Ovary (tissue), 9 donors: ENCODE results near the gene SEC11A. TPM values are rescaled to one million over a fixed set of nuclear protein-coding genes. Genes with fewer than 3 reads are reported as not detected.

Experiments used
- DNase-seq, 5 donors: peaks; one replicate each; pipeline ENCODE4 v3.0.0-alpha.2; 2019 to 2020
- H3K27ac ChIP-seq, 2 donors: fragments of 200-600 bp; one replicate each; pipeline versions ENCODE4 v1.5.1 to v1.8.0; 2019 to 2022
- H3K27me3 ChIP-seq: fragments of 200-600 bp; one replicate; pipeline ENCODE4 v1.8.0; 2022
- H3K36me3 ChIP-seq: fragments of 200-600 bp; sonication (generic); one replicate; pipeline ENCODE4 v1.5.1; 2019
- H3K4me1 ChIP-seq: one replicate; pipeline ENCODE4 v1.8.1; 2013; ENCODE audit warnings: mild to moderate bottlenecking, moderate library complexity; ENCODE audit not compliant: insufficient read depth
- H3K4me3 ChIP-seq: fragments of 200-600 bp; sonication (generic); one replicate; pipeline ENCODE4 v1.5.1; 2017
- H3K9me3 ChIP-seq, 2 donors: fragments of 200-600 bp in 1 of 2; sonication (generic) in 1 of 2; one replicate each; pipeline versions ENCODE4 v1.5.1 to v1.8.1; 2013 to 2019; ENCODE audit warnings: mild to moderate bottlenecking in 1 of 2, moderate library complexity in 1 of 2
- EP300 ChIP-seq: sonication (generic); formaldehyde crosslinking; IDR thresholded peaks from one replicate; pipeline ENCODE4 v1.6.1; 2017; ENCODE audit warnings: antibody characterized with exemption
- POLR2A ChIP-seq: fragments of 450-650 bp; IDR thresholded peaks from one replicate; pipeline ENCODE4 v1.6.1; 2017; ENCODE audit warnings: antibody characterized with exemption, mild to moderate bottlenecking, moderate library complexity
- WGBS, 3 donors: extraction: QIAGEN DNeasy Blood & Tissue Kit in 1 of 3; methylation state at CpG; one replicate each; pipeline versions ENCODE4 v1.1.5 to v1.1.7; 2013 to 2017; 5-methylcytosine and 5-hydroxymethylcytosine counted together
- intact Hi-C, 4 donors: fragments of 100-400 bp; cut with DNase I; formaldehyde crosslinking; loops; one replicate each; pipeline versions ENCODE4 v1.11.0 to v1.15.1; 2022 to 2023
- polyA plus RNA-seq, 2 donors: library from polyadenylated mRNA; stranded (reverse); fragments of 200-250 nt in 1 of 2; fragments of 350-450 nt in 1 of 2; fragmentation: Illumina TruSeq in 1 of 2; extraction: RNeasy Lipid Tissue Mini Kit (QIAGEN cat#74804) in 1 of 2; gene quantifications; one replicate each; pipeline ENCODE4 v1.2.3, GENCODE V29; 2013 to 2014
- total RNA-seq, 7 donors: library from RNA; depleted of rRNA in 2 of 7; stranded (reverse); fragments of >200 nt in 2 of 7; fragmentation: NEBNext Ultra II Directional in 3 of 7; extraction: Animal tissue kit (Norgen Biotek cat#: 25700) in 3 of 7; gene quantifications; one replicate each; pipeline versions ENCODE4 v1.1.0 to v1.2.4, GENCODE V29; 2016 to 2023
- TF ChIP-seq, protein P1 (sequence below), 3 donors: fragments of 450-650 bp in 2 of 3; fragments of 200-600 bp in 1 of 3; IDR thresholded peaks; one replicate each; pipeline versions ENCODE4 v1.5.1 to v1.8.0; 2016 to 2022; ENCODE audit warnings: antibody characterized with exemption in 3 of 3, mild to moderate bottlenecking in 1 of 3
- donor health status: DM: no; HTN: no; CAD: no; lungs with moderate emphysema.
- donor health status: DM: no; HTN: no; CAD: no.
- donor health status: Bipolar disorder and iron deficiency.
- donor health status: DM: yes; HTN: yes; CAD: no.
- donor health status: DM: no; HTN: no; CAD: no.
- donor health status: DM: yes; HTN: yes; CAD: no.

Gene SEC11A
- total and polyA plus RNA-seq, 9 donors: 118 to 237 (median 175) TPM

DNA sequence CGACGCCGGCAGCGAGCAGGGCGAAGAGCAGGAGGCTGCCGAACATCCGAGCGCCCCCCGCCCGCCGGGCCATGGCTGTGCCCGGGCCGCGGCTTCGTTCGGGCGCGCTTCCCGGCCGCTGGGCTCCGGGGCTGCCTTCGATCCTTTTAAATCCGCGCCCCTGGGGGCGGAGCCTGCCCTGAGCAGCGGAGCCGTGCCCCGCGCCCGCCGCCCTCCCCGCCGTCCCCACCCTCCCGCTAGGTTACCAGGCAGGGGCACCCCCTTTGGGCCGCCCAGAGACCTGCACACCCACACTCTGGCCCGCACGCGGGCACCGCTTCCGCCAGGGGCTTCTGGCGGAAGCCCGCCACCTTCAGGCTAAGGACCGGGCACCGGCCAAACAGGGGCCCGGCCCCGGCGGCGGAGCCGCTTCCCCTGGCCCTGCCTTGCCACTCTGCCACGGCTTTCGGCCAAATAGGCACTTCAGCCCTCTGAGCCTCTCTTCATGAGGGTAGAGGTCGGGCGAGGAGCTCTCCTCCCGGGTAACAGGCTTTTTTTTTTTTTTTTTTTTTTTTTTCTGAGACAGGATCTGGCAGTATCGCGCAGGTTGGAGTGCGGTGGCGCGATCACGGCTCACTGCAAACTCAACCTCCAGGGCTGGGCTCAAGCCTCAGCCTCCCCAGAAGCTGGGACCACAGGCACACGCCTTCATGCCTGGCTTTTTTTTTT lies 57.7 kb downstream of the SEC11A start, which contains the start of gene NMB:
TSS of gene NMB (minus strand) at position 120 of the 708 bp plus-strand sequence. CDS start at position 73, 47 bp downstream.
- Histone ChIP-seq H3K4me3 (peak within 1 kb of the TSS; percentile 69), H3K4me1 (peaks cover 2% of the 10 kb centered on the region), H3K27me3 (no peaks in the 10 kb centered on the region), H3K27ac (peak within 1 kb of the TSS; percentile 63 to 85), H3K36me3 (no peaks in the 10 kb centered on the region), H3K9me3 (no peaks in the 10 kb centered on the region)
- intact Hi-C loops: loop anchor here in 3 of 4 donors (5.0 to 10.0 kb wide), 6 partner anchors 53 to 267 kb away; partner anchors contain the start of gene ZSCAN2 (in 1 of the 3)
- DNase-seq: peak; percentile 76 to 86 (median 82)
- TF ChIP-seq, protein P1, sequence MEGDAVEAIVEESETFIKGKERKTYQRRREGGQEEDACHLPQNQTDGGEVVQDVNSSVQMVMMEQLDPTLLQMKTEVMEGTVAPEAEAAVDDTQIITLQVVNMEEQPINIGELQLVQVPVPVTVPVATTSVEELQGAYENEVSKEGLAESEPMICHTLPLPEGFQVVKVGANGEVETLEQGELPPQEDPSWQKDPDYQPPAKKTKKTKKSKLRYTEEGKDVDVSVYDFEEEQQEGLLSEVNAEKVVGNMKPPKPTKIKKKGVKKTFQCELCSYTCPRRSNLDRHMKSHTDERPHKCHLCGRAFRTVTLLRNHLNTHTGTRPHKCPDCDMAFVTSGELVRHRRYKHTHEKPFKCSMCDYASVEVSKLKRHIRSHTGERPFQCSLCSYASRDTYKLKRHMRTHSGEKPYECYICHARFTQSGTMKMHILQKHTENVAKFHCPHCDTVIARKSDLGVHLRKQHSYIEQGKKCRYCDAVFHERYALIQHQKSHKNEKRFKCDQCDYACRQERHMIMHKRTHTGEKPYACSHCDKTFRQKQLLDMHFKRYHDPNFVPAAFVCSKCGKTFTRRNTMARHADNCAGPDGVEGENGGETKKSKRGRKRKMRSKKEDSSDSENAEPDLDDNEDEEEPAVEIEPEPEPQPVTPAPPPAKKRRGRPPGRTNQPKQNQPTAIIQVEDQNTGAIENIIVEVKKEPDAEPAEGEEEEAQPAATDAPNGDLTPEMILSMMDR (IDR thresholded peaks at IDR 0.05): peak in 2 of 3 donors; percentile 56 to 77
- TF ChIP-seq POLR2A (no peak), EP300 (no peak)
- 1% methylated on average over 25 to 61 of the region's 61 CpGs for WGBS, 3 donors

DNA sequence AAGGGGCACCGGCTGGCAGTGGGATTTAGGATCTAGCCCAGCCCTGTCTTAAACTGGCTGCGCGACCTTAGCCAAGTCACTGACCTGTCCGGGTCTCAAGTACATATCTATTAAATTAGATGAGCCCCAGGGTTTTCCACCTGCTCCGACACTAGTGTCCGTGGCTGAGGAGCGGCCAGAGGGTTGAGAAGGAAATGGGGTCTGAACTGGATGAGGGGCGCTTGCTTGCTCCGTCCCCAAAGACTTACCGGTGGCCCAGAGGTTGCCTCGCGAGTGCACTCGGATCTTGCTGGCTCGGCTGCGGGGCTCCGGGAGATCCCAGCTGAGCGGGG lies 58.2 kb downstream of the SEC11A start:
- no peak for DNase-seq
- Histone ChIP-seq H3K36me3 (no peaks in the 10 kb centered on the region), H3K27me3 (no peaks in the 10 kb centered on the region), H3K9me3 (no peaks in the 10 kb centered on the region), H3K4me1 (peaks cover 2% of the 10 kb centered on the region), H3K4me3 (peak overlapping the region; percentile 69), H3K27ac (peak overlapping the region; percentile 63 to 85)
- no peak for TF ChIP-seq POLR2A
- TF ChIP-seq, protein P1 (IDR thresholded peaks at IDR 0.05): no peak
- no peak for TF ChIP-seq EP300
- WGBS, 3 donors: 9 to 10% (median 9%) methylated on average over 17 of the region's 17 CpGs
- intact Hi-C loops: loop anchor here in 3 of 4 donors (5.0 to 10.0 kb wide), 6 partner anchors 53 to 267 kb away; partner anchors contain the start of gene ZSCAN2 (in 1 of the 3)

DNA sequence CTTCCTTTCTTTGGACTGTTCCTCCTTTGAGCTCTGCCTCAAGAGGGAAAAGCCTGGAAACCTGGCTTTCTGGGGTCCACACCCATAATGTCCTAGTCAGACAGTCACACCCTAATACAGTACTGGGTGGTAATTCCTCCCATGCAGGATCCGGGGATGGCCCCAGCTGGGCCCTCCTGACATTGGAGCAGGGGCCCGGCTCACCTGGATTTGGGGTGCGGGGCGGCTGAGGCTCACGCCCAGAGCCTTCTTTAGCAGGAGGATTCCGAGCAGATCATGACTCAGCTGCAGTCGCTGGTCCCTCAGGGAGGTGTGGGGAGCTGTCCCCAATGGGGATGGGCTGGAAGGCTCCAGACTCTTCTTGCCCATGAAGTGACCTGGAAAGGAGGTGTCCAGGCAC lies 59.0 kb downstream of the SEC11A start:
- Histone ChIP-seq H3K27me3 (no peaks in the 10 kb centered on the region), H3K27ac (no peak overlapping the region), H3K4me1 (peaks cover 2% of the 10 kb centered on the region), H3K9me3 (no peaks in the 10 kb centered on the region), H3K4me3 (no peak overlapping the region), H3K36me3 (no peaks in the 10 kb centered on the region)
- TF ChIP-seq EP300: no peak
- TF ChIP-seq POLR2A: no peak
- TF ChIP-seq, protein P1 (IDR thresholded peaks at IDR 0.05): no peak
- intact Hi-C loops: loop anchor here in 3 of 4 donors (5.0 to 10.0 kb wide), 6 partner anchors 52 to 268 kb away; partner anchors contain the start of gene ZSCAN2 (in 1 of the 3)
- DNase-seq: no peak
- 87 to 93% (median 89%) methylated on average over 7 of the region's 7 CpGs for WGBS, 3 donors

DNA sequence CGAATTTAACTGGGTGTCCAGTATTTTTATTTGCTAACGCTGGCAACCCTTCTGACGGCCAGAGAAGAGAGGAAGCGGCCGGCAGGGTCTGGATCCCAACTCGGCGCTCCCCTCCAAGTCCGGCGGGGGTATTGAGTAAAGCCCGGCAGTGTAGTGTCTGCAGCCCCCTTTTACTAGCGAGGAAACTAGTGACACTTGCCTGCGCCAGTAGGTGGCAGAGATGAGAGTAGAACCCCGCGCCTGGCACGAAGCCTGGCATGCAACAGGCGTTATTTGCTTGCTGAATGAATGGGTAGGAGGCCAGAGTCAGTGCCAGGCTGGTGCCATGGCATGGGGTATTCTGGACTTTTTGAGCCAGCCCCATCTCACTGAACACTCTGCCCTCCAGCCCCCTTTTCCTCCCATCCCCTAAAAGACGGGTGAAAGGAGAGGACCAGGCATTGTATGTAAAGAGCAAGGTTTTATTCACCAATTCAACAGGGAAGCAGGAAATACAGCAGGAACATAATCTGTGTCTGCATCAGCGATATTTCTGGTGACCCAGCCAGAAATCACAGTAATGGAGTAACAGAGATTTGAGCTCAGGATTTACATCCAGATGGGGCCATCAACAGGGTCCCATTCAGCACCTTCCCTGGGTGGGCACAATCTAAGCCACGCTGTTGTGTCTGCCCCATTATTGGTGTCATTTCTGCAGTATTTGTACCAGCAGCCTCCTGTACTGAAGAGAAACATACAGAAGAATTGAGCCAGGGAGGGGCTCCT lies 61.1 kb downstream of the SEC11A start:
- H3K27me3 ChIP-seq: no peaks in the 10 kb centered on the region
- DNase-seq: peak; percentile 61 to 81 (median 76)
- H3K27ac ChIP-seq: peak overlapping the region in 1 of 2 donors; percentile 69
- peak overlapping the region; percentile 82 for H3K4me3 ChIP-seq
- no peaks in the 10 kb centered on the region for H3K36me3 ChIP-seq
- 6% methylated on average over 19 of the region's 19 CpGs for WGBS, 3 donors
- TF ChIP-seq EP300 (no peak), POLR2A (peak; percentile 12)
- TF ChIP-seq, protein P1 (IDR thresholded peaks at IDR 0.05): peak; percentile 24 to 55 (median 39)
- intact Hi-C loops: loop anchor here in 3 of 4 donors (5.0 to 10.0 kb wide), 6 partner anchors 50 to 270 kb away; partner anchors contain the start of gene ZSCAN2 (in 1 of the 3)
- no peaks in the 10 kb centered on the region for H3K9me3 ChIP-seq
- H3K4me1 ChIP-seq: peaks cover 2% of the 10 kb centered on the region
